GM19372 (cell line): ENCODE measurements around the gene ANO4.

Experiments used
- ATAC-seq: cut with Tn5 transposase; IDR thresholded peaks from one replicate; pipeline ENCODE4 v1.9.1; 2021; ENCODE audit warnings: mild to moderate bottlenecking, low read depth, moderate library complexity; ENCODE audit not compliant: unreplicated experiment

Gene ANO4

DNA sequence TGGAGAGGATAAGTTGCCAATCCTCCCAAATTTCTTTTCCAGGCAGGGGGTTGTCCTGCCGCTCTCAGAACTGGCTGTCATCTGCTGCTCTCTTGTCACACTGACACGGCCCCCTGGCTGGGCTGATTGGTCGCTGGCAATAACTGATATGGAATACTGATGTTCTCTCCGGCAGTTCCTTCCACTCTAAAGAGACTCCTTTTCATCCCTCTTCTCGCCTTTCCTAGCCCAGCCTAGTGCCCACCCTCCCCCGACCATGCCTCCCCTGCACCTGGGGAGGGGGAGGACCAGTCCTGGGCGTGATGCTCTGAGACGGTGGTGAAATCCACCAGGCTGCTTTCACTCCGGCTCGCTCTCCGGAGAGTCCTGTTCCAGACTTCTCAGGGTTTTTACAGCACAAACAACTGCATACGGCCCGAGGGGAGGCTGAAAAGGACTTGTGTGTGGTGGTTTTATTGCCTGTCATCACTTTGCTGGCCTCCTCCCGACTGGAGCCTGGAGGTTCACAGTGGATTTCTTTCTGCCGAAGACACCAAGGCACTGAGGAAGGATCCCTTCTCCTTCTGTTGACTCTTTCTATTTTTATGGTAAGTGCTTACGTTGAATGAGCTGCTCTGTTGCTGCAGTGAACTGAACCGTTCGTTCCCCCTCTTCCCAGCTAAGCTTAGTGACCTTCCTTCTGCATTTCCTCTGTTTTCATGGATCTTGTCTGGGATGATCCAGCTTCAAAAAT is at the start of gene ANO4:
ANO4 (plus strand) TSS at position 336 of the 733 bp plus-strand sequence. CDS start 107,010 bp downstream, outside the sequence.
- ATAC-seq = no peak

DNA sequence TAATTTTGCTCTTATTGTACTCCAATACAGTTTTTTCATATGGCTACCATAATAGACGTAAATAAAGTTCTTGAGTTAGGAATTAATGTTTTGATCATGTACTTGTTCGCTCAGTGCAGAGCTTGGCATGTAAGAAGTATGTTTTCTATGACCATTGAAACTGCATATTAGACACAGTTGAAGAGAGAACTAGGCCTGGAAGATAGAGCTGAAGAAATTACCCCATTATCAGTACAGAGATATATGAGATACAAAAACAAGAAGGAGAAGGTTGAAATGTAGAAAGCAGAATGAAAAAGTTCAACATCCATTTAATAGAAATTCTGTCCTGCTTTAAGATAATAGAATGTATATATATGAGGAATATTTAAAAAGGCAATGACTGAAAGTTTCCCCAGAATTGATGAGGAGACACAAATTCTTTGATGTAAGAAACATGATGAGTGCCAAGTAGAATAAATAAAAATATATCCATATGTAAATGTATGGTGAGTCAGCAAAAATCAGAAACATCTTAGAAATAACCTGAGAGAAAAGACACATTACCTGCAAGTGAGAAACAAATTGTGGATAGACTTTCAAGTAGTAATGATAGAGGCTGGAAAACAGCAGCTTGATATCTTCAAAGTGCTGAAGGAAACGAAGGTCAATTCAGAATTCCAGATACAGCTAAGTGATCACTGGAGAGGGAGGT is 49.1 kb upstream of the ANO4 start:
- no peak for ATAC-seq

DNA sequence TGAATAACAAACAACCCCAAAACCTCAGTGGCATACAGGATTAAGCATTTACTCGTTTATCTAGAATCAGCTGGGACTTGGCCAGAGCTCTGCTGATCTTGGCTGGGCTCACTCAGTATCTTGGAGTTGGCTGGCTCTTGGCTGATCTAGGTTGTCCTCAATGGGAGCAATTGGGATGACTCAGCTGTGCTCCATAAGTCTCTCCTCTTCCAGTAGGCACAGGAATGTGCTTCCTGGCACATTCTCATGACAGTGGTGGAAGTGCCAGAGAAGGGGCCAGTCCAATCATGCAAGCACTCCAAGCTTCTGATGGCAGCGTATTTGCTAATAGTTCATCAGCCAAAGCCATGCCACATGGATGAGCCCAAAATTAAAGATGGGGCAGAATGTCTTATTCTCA is 41.7 kb upstream of the ANO4 start:
- ATAC-seq = no peak

DNA sequence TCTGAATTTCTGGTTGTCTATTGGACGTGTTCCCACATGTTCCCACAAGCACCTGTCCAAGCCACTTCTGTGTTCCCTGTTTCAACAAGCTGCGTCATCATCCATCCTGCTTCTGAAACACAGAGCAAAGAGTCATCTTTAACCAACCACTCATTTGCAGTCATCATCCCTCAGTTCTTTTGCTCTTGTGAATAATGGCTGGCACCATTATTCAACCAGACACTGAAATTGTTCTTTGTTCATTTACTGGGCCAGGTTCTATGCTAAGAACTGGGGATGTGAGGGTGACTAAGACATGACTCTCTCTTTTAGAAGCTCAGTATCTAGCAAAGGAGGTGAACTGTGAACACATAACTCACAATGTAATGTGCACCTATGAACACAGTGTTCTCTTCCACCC is 40.7 kb upstream of the ANO4 start:
- no peak for ATAC-seq

DNA sequence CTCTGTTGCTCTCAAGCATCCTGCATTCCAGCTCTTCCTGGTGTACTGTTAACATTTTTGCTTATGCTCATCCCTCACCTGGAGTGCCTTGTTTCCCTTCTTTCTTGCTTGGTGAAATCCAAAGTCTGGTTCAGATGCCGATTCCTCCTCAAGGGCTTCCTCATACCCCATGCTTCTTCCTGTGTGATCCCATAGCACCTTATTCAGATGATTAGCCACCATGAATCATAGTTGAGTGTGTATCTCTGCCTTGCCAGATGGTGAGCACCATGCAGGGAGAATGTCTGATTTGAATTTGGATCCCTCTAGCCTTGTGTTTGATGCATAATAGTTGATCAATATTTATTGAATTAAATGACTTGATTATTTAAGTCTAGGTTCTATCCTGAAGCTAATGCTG is 39.4 kb upstream of the ANO4 start:
- no peak for ATAC-seq

DNA sequence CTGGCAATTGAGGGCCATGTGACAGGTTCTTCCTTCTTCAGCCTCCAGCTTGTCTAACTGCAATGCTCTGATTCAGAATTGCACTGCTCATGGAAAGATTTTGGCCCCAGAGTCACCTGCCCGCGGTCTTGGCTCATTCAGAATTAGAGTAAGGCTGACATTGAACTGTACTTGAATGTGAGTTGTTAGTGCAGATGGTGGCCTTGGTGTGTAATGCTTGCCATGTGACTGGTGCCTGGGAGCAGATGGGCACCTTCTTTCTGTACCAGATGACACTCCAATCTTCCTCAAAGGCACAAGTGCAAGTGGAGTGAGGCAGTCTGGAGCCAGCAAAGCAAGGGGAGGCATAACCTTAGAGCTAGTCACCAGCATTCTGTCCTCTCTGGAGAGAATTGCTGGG is 36.5 kb upstream of the ANO4 start:
- no peak for ATAC-seq

DNA sequence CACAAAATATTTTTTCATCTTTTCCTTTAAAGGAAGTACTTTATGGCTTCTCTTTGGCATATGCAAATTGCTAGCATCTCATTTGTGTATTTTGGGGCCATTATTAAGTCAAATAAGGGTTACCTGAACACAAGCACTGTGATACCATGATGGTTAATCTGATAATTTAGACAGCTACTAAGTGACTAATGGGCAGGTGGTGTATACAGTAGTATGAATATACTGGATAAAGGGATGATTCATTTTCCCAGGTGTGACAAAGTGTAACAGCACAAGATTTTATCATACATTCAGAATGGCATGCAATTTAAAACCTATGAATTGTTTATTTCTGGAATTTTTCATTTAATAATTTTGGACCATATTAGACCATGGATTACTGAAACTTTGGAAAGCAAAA is 27.2 kb upstream of the ANO4 start:
- no peak for ATAC-seq

DNA sequence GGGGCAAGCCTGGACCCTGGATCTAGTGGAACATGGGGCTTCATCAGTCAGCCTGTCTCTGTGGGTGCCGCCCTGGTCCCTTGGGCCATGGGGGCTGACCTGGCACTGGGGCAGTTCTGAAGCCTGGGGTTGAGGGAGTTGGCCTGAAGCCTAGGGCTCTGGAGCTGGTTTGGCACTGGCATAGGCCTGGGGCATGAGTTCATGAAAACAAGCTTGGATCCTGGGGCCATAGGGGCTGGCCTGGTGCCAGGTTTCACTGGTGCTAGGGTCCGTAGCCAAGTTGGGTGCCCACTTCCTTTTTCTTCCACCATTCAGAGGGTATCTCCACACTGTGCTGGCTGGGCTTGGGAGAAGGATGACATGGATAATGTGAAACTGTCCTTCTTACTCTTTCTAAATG is 26.6 kb upstream of the ANO4 start:
- no peak for ATAC-seq

DNA sequence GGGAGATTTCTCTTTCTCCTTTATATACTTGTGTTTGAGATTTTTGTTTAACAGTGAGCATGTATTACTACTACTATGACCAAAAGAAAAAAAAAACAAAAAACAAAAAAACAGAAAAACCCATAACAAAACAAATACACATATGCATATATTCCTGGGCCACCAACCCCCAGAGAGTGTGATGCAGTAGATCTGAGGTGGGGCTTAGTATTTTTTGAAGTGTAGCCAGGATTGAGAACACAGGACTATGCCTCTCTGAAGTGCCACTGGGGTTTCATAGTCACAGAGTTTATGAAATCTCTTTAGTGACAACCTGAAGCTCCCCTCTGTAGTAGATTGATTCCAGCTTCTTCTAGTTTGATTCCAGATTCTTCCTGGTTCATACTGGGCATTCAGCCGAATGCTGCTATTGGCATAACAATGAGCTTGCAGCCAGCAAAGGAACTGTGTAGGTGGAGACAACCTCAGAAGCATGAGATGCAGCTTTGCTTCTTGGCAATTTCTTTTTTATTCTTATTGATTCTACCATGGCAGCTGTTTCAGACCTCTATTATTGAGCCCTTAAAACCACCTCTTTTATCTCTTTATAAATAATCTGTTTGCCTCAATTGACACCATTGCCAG is 15.5 kb upstream of the ANO4 start:
- ATAC-seq = no peak

DNA sequence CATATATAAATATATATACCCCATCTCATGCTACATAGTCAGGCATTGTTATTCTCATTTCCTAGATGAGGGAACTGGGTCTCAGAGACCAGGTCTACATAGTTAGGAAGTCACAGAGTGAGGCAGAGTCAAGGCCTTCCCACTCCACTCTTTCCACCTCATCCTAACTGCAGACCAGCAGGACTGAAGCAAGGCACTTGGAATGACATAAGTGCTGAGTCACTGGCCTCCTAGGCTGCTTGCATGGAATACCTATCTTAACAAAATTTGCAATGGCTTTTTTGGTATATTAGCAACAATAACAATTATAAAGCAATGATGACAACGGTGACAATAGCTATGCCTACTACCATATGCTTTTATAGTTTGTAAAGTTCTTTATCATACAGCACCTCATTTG is 5.4 kb upstream of the ANO4 start:
- no peak for ATAC-seq

DNA sequence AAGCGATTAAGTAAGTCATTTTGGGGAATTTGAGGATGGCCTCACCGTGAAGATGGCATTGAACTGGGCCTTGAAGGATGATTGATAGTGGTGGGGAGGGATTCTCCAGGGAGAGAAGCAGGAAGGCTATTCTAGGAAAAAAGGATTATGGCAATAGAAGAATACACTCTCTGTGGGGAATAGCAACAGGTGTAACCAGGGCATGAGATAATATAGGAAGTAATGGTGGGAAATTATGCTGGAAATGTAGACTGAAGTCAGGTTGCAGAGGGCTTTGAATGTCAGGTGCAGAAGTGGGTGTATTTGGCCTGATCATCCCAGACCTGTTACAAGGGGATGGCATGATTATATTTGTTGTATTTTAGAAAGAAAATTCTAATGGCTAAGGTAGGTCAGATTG is 4.6 kb upstream of the ANO4 start:
- ATAC-seq = no peak

DNA sequence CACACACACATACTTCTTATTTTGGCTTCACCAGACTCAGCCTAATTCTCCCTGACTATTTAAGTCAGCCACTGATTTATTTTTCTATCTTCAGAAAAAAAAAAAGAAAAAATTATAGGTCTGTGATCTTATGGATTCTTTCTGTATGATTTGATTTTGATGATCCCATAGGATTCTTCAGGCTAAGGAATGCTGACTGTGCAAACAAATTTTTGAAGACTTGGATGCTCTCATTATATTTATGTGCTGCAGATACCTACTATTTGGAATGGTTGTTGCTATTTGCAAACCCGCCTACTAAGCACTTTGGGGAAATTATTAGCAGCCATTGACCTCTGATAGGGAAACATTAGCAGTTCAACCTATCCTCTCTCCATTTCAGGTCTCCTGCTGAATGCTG is 4.0 kb upstream of the ANO4 start:
- ATAC-seq = no peak

DNA sequence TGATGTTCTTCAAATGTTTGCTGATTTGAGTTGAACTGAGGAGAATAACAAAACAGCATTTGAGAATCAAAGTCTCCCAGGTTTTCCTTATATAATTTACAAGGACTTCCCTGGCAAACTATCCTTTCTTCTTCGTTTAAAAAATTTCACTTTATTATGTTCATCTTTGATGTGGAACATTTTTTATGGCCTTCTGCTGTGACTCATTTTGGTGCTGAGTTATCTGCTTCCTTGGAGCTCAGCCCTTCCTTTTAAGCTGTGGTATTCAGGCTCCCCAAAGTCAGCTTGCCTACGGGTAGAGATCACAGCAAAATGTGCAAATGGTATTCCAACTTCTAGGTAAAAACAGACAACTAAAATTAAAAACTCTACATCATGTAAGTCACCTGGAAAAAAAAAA is 1.4 kb upstream of the ANO4 start:
- no peak for ATAC-seq

DNA sequence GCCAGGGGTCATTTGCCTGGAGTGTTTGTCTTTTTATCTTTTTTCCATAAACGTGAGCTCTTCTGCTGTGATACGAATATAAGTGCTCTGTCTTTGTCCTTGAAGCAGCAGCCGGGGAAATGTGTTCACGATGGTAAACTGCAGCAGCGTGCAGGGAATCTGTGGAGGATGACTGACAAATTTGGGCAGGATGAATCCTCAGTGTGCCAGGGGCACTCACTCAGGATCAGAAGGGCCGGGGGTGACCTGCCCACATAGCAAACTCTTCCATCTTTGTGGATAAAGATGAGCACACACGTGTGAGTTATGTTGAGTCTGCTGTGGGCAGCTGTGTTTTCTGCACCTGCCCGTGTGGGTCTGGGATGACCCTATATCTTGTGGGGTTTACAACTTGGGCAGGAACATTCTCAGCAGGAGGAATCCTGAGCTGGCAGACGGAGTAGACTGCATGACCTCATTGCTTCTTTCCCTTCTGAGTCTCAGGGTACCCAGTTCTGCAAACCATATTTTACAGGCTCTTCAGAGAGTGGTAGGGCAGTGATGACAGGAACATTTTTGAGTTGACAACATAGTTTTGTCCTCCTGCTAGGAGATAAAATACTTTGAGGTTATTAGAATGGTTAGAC is 711 bp downstream of the ANO4 start:
- no peak for ATAC-seq

DNA sequence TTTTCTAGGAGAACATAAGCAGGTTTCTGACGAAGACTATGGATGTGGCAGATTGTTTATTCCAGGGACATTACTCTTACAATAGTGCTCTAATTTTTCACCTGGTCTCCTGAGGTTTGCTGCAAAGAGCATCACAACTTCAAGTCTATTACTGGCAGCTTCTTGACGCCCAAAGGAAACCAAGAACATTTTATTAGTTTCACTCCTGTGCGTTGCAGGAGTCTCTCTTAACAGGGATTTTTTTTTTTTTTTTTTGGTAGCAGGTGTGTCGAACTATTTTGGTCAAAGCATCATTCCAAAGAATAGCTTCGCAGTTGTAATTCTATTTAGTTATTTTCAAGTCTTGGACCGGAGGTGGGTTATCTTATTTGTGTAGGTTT is 1.2 kb downstream of the ANO4 start:
- no peak for ATAC-seq

DNA sequence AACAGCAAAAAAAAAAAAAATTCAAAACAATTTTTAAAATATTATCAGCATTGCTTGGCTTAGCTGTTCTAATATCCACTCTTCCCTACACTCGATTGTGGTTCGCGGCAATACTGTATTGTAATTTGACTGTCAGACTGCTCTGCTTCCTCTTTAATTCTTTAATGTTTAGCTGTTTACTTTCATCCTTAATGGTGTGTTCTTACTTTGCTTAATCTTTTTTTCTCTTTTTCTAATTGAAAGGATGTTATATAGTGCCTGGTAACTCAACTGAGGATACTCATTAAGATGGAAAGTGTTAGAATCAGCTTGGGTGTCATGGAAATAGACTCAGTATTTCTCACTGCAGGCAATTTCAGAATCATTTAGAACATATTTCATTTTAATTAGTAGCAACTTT is 2.0 kb downstream of the ANO4 start:
- no peak for ATAC-seq

DNA sequence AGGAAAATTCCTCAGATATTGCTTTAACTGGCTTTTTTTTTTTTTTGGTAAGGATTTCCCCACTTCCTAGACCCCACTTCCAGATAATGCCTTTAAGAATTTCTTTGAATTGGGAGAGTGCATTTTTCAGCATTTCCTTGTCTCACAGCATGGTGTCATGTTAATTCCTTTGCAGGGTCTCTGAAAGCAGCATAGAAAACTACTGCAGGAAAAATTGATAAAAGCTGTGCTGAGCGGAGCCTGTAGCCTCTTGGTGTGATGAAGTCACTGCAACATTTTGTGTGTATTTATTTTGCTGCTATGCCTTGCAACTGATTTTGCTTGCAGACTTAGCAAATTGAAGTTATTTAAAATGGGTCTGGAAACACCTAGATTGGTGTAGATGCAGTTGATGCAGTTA is 2.7 kb downstream of the ANO4 start:
- no peak for ATAC-seq

DNA sequence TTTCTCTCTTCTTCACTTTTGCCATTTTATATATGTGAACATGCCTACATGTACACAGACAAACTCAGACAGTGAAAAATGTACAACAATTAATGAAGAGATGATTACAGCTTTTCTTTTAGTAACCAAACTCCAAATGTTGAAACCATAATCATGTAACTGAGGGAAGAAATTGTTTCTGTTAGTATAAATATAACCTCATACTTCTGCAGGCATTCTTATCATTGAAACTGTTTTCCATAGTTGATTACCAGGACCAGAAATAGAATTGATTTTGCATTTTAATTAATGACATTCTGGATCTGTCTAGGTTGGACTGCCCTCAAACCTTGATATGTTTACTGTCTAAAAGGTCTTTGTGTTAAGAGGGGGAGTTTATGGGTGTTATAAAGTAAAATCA is 3.2 kb downstream of the ANO4 start:
- ATAC-seq = no peak

DNA sequence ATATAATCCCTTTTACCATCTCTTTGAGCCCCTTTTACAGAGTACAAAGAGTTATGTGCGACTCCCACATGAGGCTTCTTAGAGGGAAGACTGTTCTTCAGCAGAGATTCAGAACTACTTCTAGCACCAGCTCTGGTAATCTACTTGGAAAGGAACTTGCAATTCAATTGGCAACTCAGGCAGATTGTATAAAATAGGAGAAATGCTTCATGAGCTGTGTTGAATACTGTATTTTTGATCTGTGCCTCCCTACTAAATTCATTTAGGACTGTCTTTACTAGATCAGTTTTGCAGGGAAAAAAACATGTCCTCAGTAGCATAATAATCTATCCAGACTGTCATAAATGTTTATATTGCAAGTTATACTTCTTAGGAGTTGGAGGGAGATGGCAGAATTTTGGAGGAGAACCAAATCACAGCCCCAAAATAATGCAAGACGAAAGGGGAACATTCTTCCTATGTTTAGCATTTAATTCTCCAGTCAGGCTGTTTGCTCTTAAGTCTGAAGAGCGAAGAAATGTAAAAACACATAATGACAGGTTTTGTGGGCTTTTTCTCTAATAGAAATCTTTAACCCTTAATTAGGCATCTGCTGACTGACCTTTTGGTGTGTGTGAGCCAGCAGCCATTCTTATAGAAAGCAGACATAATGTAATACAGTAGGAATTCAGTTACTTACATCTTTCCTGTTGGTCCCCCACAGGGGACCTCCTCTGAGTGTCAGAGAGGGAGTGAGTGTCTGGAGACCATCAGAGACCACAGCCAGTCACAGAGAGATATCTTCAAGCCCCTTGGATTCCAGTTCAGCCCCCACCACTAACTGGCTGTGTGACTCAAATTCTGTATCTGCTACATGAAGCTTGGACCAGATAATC is 3.9 kb downstream of the ANO4 start:
- no peak for ATAC-seq

DNA sequence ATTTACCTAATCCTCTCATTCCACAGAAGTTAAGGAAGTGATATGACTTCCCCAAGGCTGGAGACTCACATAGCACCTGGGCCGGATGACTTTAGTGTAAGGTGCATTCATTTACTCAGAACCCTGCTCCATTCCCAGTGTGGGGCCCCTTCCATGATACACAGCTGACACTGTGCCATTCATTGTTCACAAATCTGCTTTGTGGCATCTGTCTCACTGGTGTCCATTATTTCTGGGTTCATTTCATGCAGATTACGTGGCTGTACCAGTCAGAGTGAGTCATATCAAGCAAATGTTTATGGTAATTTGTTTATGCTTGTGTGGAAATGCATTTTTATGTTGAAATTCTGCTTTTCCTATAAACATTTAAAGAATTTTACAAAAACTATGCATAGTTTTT is 5.2 kb downstream of the ANO4 start:
- no peak for ATAC-seq

DNA sequence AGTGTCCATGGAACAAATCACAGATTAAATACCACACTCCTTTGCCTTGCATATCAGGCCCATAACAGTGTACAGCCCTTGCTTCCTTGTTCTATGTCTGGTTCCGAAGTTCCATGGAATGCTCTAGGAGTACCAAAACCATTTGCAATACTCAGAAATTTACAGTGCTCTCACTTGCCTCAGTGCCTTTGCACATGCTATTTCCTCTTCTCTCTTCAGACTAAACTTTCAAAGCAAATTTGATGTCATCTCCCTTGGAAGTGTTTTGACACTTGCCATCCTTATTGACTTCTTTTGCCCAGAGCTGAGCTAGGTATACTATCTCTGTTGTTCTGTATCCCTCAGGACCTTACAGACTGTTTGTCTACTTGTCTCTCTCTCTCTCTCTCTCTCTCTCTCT is 6.1 kb downstream of the ANO4 start:
- ATAC-seq = no peak
